ENCODE measurements around the gene THSD1.
A peak's percentile ranks its signal among the peaks of the same experiment; 100 is the strongest.

Gene THSD1

GRCh38 chr13:52406629-52407028 is 657 bp upstream of the THSD1 start (continued):
- TF ChIP-seq PRDM4 (tag by site-specific recombination; IDR thresholded peaks at IDR 0.05) (no peak), AEBP2 (tag by site-specific recombination; IDR thresholded peaks at IDR 0.05; ENCODE audit: borderline replicate concordance) (no peak), ZNF211 (tag by site-specific recombination; IDR thresholded peaks at IDR 0.05; ENCODE audit: low read depth) (no peak), ZEB2 (tag by site-specific recombination; IDR thresholded peaks at IDR 0.05) (no peak), ZNF610 (tag by site-specific recombination; IDR thresholded peaks at IDR 0.05; ENCODE audit: borderline replicate concordance) (no peak), GLI4 (tag by site-specific recombination; IDR thresholded peaks at IDR 0.05) (no peak)

- CTCF ChIA-PET = interaction anchor here (0.7 to 1.0 kb wide), 2 partner anchors 24 to 45 kb away, joined by 3 to 4 read pairs; no protein-coding TSS in a partner anchor
- POLR2A ChIA-PET = interaction anchor here (0.5 to 1.1 kb wide), 3 partner anchors 19 to 211 kb away, joined by 3 to 4 read pairs (median 3); no protein-coding TSS in a partner anchor
- H3K27ac ChIP-seq (ENCODE audit: extremely low read depth, low read depth, low read length) = no peak overlapping the region
These were observed 604 bp downstream of the THSD1 start for GRCh38 chr13:52405369-52405766.

GRCh38 chr13:52399708-52400107 is 6.3 kb downstream of the THSD1 start:
- H3K36me3 ChIP-seq (ENCODE audit: control insufficient read depth in 2 of 2, insufficient read depth in 1 of 2, low read length in 2 of 2) = no peaks in the 10 kb centered on the region
- CTCF ChIA-PET = interaction anchor here (0.7 kb wide), 1 partner anchor 60 kb away, joined by 6 read pairs; no protein-coding TSS in a partner anchor
- H3K9me3 ChIP-seq (ENCODE audit: control insufficient read depth, insufficient read depth, low read depth, low read length) = no peaks in the 10 kb centered on the region
- no peak overlapping the region for H3K4me3 ChIP-seq (ENCODE audit: low read depth, low read length)
- POLR2A ChIA-PET = no interaction called here
- H3K4me1 ChIP-seq (ENCODE audit: control insufficient read depth, insufficient read depth, low read length) = no peaks in the 10 kb centered on the region
- H3K27ac ChIP-seq (ENCODE audit: extremely low read depth, low read depth, low read length) = no peak overlapping the region
- TF ChIP-seq ZSCAN30 (tag by site-specific recombination; IDR thresholded peaks at IDR 0.05) (no peak), ZNF18 (tag by site-specific recombination; IDR thresholded peaks at IDR 0.05) (no peak), ZNF121 (tag by site-specific recombination; IDR thresholded peaks at IDR 0.05) (no peak), ZNF521 (tag by site-specific recombination; IDR thresholded peaks at IDR 0.05) (no peak), ZNF585B (tag by site-specific recombination; IDR thresholded peaks at IDR 0.05) (no peak), ZNF488 (tag by site-specific recombination; IDR thresholded peaks at IDR 0.05) (no peak), ZNF302 (tag by site-specific recombination; IDR thresholded peaks at IDR 0.05; ENCODE audit: low read depth) (no peak), BCL11A (tag by site-specific recombination; IDR thresholded peaks at IDR 0.05; ENCODE audit: low read depth) (no peak), ZBTB7A (tag by site-specific recombination; IDR thresholded peaks at IDR 0.05; ENCODE audit: low read depth) (no peak), ZBTB44 (tag by site-specific recombination; IDR thresholded peaks at IDR 0.05) (no peak), ZXDB (tag by site-specific recombination; IDR thresholded peaks at IDR 0.05) (no peak), ZNF843 (tag by site-specific recombination; IDR thresholded peaks at IDR 0.05) (no peak), ZNF362 (tag by site-specific recombination; IDR thresholded peaks at IDR 0.05) (no peak), CTCF (tag by site-specific recombination; IDR thresholded peaks at IDR 0.05) (no peak)

More at GRCh38 chr13:52405369-52405766, 604 bp downstream of the THSD1 start:
- TF ChIP-seq ZFP37 (tag by site-specific recombination; IDR thresholded peaks at IDR 0.05) = no peak
- peak; percentile 73 for TF ChIP-seq SCRT2 (tag by site-specific recombination; IDR thresholded peaks at IDR 0.05)
- H3K4me1 ChIP-seq (ENCODE audit: control insufficient read depth, insufficient read depth, low read length) = no peaks in the 10 kb centered on the region
- H3K9me3 ChIP-seq (ENCODE audit: control insufficient read depth, insufficient read depth, low read depth, low read length) = no peaks in the 10 kb centered on the region
- no peaks in the 10 kb centered on the region for H3K36me3 ChIP-seq (ENCODE audit: control insufficient read depth in 2 of 2, insufficient read depth in 1 of 2, low read length in 2 of 2)
- H3K4me3 ChIP-seq (ENCODE audit: low read depth, low read length) = peak overlapping the region; percentile 51

Measured in HEK293 (cell line).